T-helper 1 cell (primary cell): ENCODE measurements around the gene SREBF1.

ENCODE experiments used
- DNase-seq, 5 donors: peaks; one replicate each; pipeline ENCODE4 v3.0.0-alpha.2; 2012 to 2020

Gene SREBF1

GRCh38 chr17:17774009-17774881 is 62.5 kb downstream of the SREBF1 start:
- no peak for DNase-seq

GRCh38 chr17:17772231-17772630 is 64.6 kb downstream of the SREBF1 start:
- no peak for DNase-seq

GRCh38 chr17:17771498-17772201 is 65.1 kb downstream of the SREBF1 start:
- no peak for DNase-seq

GRCh38 chr17:17770632-17771044 is 66.1 kb downstream of the SREBF1 start:
- no peak for DNase-seq

- DNase-seq: no peak
Observed at GRCh38 chr17:17769869-17770631, 66.7 kb downstream of the SREBF1 start.

GRCh38 chr17:17768424-17769088 is 68.2 kb downstream of the SREBF1 start:
- no peak for DNase-seq

- DNase-seq: no peak
Observed at GRCh38 chr17:17767887-17768418, 68.8 kb downstream of the SREBF1 start.

- DNase-seq: no peak
Observed at GRCh38 chr17:17767154-17767869, 69.5 kb downstream of the SREBF1 start.

GRCh38 chr17:17766744-17767120 is 70.1 kb downstream of the SREBF1 start:
- no peak for DNase-seq

GRCh38 chr17:17766077-17766743 is 70.6 kb downstream of the SREBF1 start:
- DNase-seq: no peak

- no peak for DNase-seq
Observed at GRCh38 chr17:17765359-17766076, 71.3 kb downstream of the SREBF1 start.

GRCh38 chr17:17763734-17764133 is 73.1 kb downstream of the SREBF1 start:
- DNase-seq: no peak

- DNase-seq: no peak
Observed at GRCh38 chr17:17763136-17763535, 73.7 kb downstream of the SREBF1 start.

- DNase-seq: no peak
Observed at GRCh38 chr17:17762744-17763105, 74.1 kb downstream of the SREBF1 start.
